Ascending aorta (tissue), 2 donors: Measurements from ENCODE around the gene CLCN5. TPM values are rescaled to one million over a fixed set of nuclear protein-coding genes. Genes with fewer than 3 reads are reported as not detected.

Source experiments
- DNase-seq, 2 donors: peaks; one replicate each; pipeline ENCODE4 v3.0.0-alpha.2; 2019; ENCODE audit warnings: low spot score in 2 of 2
- H3K27ac ChIP-seq, 2 donors: fragments of 200-600 bp; sonication (generic); one replicate each; pipeline ENCODE4 v1.5.1; 2016 to 2017; ENCODE audit warnings: mild to moderate bottlenecking in 1 of 2
- H3K27me3 ChIP-seq: fragments of 200-600 bp; sonication (generic); one replicate; pipeline ENCODE4 v1.5.1; 2017
- H3K36me3 ChIP-seq, 2 donors: fragments of 200-600 bp; sonication (generic); one replicate each; pipeline ENCODE4 v1.5.1; 2016
- H3K4me1 ChIP-seq, 2 donors: fragments of 200-600 bp; sonication (generic); one replicate each; pipeline ENCODE4 v1.5.1; 2016 to 2017; ENCODE audit warnings: mild to moderate bottlenecking in 1 of 2
- H3K4me3 ChIP-seq, 2 donors: fragments of 200-600 bp; sonication (generic); one replicate each; pipeline ENCODE4 v1.5.1; 2016 to 2017; ENCODE audit warnings: mild to moderate bottlenecking in 1 of 2
- H3K9me3 ChIP-seq, 2 donors: fragments of 200-600 bp; sonication (generic); one replicate each; pipeline ENCODE4 v1.5.1; 2016
- intact Hi-C: fragments of 100-400 bp; cut with DNase I; formaldehyde crosslinking; loops from one replicate; pipeline ENCODE4 v1.15.1; 2023
- total RNA-seq: library from RNA; depleted of rRNA; stranded (reverse); fragments of >200 nt; gene quantifications from one replicate; pipeline ENCODE4 v1.1.0, GENCODE V29; 2016
- TF ChIP-seq, protein P1 (sequence below), 3 experiments: fragments of 200-600 bp in 2 of 3; fragments of 450-650 bp in 1 of 3; sonication (generic) in 2 of 3; IDR thresholded peaks; one replicate each; pipeline ENCODE4 v1.5.1; 2016 to 2019; ENCODE audit warnings: antibody characterized with exemption in 3 of 3, mild to moderate bottlenecking in 1 of 3, moderate library complexity in 1 of 3

The CLCN5 gene
- total RNA-seq, 1 donor from 2014 or later: 2.0 TPM

DNA sequence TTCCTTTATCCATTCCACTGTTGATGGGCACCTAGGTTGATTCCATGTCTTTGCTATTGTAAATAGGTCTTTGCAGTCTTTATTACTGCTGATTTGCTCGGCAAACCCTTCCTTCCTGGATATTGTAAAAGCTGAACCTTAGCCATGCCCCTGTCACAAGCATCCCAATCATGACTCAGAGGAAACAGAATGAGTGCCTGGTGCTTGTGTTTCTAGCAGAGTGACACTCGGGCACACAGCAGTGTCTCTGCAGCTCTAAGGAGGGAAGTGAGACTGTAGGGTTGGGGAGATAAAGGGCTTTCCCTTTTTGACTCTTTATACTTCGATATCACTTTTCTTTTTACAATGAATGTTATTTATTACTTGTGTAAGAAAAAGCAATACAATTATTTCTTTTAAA is 195.1 kb downstream of the CLCN5 start:
- Histone ChIP-seq H3K27ac (no peak overlapping the region), H3K4me3 (no peak overlapping the region), H3K27me3 (no peaks in the 10 kb centered on the region), H3K36me3 (no peaks in the 10 kb centered on the region), H3K4me1 (no peaks in the 10 kb centered on the region), H3K9me3 (no peaks in the 10 kb centered on the region)
- intact Hi-C loops: no loop called here
- DNase-seq: no peak
- TF ChIP-seq, protein P1, sequence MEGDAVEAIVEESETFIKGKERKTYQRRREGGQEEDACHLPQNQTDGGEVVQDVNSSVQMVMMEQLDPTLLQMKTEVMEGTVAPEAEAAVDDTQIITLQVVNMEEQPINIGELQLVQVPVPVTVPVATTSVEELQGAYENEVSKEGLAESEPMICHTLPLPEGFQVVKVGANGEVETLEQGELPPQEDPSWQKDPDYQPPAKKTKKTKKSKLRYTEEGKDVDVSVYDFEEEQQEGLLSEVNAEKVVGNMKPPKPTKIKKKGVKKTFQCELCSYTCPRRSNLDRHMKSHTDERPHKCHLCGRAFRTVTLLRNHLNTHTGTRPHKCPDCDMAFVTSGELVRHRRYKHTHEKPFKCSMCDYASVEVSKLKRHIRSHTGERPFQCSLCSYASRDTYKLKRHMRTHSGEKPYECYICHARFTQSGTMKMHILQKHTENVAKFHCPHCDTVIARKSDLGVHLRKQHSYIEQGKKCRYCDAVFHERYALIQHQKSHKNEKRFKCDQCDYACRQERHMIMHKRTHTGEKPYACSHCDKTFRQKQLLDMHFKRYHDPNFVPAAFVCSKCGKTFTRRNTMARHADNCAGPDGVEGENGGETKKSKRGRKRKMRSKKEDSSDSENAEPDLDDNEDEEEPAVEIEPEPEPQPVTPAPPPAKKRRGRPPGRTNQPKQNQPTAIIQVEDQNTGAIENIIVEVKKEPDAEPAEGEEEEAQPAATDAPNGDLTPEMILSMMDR (IDR thresholded peaks at IDR 0.05): no peak

DNA sequence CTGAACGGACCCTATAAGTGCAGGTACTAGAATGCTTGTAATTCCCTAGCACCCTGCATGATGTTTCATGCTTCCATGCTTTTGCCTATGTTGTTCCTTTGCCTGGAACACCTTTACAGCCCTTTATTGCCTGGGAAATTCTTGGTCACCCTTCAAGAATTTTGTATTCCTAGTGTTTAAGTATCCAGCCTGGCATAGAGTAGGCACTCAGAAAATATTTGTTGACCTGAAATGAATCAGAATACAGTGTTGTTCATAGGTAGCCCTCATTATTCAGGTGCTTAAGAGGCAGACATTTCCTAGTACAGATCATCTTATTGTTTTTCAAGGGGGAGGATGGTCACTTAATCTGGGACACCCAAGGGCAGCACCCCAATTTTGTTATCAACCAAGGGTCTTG is 203.1 kb downstream of the CLCN5 start:
- Histone ChIP-seq H3K9me3 (no peaks in the 10 kb centered on the region), H3K27me3 (no peaks in the 10 kb centered on the region), H3K27ac (no peak overlapping the region), H3K36me3 (no peaks in the 10 kb centered on the region), H3K4me1 (no peaks in the 10 kb centered on the region), H3K4me3 (no peak overlapping the region)
- no peak for DNase-seq
- intact Hi-C loops: no loop called here
- TF ChIP-seq, protein P1 (IDR thresholded peaks at IDR 0.05): no peak

DNA sequence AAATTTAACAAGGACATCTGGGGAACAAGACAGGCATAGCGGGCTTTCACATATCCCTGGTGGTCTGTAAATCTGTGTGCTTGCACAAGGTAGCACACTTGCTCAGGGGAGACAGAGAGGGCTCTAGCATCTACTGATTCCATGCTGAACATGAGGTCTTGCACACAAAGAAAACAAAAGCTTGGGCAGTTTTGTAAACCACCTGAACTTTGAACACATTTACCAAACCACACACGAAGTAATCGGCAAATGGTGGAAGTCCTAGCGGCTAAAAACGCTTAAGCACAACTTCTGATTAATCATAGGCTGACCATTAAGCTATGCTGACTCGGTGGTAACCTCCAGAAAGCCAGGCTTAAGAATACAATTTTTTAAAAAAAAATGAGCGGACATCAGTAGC is 225.6 kb downstream of the CLCN5 start:
- no peak overlapping the region for H3K4me3 ChIP-seq
- no peaks in the 10 kb centered on the region for H3K4me1 ChIP-seq
- intact Hi-C loops: no loop called here
- H3K9me3 ChIP-seq: no peaks in the 10 kb centered on the region
- TF ChIP-seq, protein P1 (IDR thresholded peaks at IDR 0.05): no peak
- no peaks in the 10 kb centered on the region for H3K36me3 ChIP-seq
- no peak for DNase-seq
- H3K27me3 ChIP-seq: no peaks in the 10 kb centered on the region
- no peak overlapping the region for H3K27ac ChIP-seq

Other genes with a start within 250 kb of the CLCN5 start
- not detected for gene PAGE1, start 226.6 kb upstream of the CLCN5 start, total RNA-seq
- gene PAGE4, start 93.3 kb upstream of the CLCN5 start, total RNA-seq: not detected
- gene USP27X, start 43.1 kb upstream of the CLCN5 start, total RNA-seq: not detected